Measurements from ENCODE around the gene F11.
A peak's percentile ranks its signal among the peaks of the same experiment; 100 is the strongest.
"Not testable (repeated sequence)": the region's sequence is repeated elsewhere in the genome, so short reads cannot be mapped to it uniquely, and the experiment has no call there.

The F11 gene

DNA sequence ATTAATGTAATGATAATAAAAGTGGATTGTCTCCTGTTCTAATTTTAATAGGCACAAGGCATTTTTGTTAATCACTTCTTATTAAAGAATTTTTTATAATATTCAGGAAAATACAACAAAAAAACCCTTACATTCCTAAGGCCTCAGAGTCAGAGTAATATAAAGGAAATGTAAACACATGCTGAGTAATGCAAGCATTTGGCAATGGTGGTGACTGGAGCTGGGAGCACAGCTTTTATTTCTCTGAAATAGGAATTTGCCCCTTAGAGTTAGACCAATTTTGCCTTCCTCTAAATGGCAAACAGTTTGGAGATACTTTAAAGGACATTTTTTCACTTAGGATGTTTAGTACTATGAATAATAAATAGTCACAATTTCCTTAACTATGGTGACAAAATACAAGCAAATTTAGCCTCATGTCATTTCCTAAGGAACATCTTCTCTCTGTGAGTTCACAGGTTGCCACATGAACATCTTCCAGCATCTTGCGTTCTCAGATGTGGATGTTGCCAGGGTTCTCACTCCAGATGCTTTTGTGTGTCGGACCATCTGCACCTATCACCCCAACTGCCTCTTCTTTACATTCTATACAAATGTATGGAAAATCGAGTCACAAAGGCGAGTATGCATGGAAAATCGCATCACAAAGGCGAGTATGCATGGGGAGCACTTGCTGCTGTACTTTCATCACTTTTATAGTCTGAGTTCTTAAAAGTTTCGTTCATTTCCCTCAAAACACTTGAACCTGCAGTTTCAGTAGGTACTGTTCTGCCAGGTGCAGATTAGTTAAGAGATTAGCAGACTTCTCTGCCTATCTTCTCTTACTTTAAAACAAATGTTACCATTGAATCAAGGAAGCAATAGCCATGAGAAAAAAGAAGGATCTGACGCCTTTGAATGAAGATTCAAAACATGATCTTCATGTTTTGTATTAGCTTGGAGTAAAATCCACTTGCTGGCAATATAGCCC, 15.9 kb upstream of the F11 start:
- FAIRE-seq (no peak), DNase-seq (ENCODE audit: low spot score) (no peak)

DNA sequence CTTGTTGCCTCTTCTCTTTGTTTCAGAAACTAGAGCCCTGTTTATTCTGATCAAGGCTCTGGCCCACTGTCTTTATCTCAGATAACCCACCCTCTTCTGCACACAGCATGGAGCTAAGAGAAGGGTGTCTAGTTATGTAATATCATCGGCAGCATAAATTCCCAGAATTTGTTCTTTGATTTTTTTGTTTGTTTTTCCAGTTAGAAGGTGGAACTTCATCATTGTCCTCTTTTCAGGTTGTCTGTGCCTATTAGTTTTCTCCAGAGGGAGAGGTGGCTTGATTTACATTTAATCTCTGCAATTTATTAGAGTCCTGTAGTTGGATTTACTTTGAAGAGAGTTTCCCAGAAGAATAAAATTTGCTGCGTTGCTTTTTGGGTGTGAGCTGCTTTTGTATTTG, 15.2 kb upstream of the F11 start:
- DNase-seq (ENCODE audit: low spot score) (no peak), FAIRE-seq (no peak)

DNA sequence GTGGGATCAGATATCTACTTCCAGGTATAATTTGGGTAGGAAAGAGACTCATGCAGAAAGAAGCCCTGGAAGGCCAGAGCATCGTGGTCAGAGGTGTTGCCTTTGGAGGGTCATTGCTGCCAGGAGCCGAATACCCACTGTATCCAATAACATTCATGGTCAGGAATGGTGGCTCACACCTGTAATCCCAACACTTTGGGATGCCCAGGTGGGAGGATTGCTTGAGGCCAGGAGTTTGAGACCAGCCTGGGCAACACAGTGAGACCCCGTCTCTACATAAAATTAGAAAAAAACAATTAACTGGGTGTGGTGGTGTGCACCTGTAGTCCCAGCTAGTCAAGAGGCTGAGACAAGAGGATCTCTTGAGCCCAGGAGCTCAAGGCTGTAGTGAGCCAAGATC, 10.9 kb upstream of the F11 start:
- no peak for FAIRE-seq
- no peak for DNase-seq (ENCODE audit: low spot score)

DNA sequence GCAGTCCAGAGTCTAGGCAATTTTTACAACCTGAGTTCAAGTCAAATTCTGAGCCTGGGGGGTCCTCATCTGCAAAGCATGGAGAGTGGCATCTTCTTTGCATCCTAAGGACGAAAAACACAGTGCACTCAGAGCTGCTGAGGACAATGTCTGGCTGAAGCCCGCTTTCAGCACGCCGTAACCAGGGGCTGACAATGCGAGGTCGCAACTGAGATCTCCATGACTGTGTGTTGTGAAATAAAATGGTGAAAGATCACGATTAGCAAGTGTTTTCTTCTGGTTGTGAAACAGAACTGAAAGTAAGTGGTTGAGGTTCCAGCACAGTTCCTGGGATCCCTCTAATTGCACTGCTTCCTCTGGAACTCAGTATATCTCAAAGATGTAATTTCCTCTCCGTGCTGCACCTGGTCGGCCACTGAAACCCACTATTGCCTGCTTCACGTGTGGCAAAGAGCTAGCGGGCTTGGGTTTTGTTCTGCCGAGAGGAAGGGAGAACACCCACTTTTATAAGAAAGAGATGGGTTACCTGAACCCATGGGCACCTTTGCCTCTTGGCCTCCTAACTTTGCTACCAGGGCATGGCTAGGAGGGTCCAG, 7.7 kb upstream of the F11 start:
- FAIRE-seq (no peak), DNase-seq (ENCODE audit: low spot score) (no peak)

DNA sequence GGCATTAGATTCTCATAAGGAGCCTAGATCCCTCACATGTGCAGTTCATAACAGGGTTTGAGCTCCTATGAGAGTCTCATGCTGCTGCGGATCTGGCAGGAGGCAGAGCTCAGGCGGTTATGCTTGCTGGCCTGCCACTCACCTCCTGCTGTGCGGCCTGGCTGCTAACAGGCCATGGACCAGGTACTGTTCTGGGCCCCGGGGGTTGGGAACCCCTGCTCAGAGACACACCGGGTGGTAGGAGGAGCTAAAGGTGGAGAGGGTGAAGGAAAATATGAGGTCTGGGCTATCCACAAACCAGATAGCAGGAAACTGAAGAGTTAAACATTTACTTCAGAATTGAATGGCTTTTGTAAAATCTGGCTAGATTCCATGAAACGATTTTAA, 5.9 kb upstream of the F11 start:
- FAIRE-seq (no peak), DNase-seq (ENCODE audit: low spot score) (no peak)

DNA sequence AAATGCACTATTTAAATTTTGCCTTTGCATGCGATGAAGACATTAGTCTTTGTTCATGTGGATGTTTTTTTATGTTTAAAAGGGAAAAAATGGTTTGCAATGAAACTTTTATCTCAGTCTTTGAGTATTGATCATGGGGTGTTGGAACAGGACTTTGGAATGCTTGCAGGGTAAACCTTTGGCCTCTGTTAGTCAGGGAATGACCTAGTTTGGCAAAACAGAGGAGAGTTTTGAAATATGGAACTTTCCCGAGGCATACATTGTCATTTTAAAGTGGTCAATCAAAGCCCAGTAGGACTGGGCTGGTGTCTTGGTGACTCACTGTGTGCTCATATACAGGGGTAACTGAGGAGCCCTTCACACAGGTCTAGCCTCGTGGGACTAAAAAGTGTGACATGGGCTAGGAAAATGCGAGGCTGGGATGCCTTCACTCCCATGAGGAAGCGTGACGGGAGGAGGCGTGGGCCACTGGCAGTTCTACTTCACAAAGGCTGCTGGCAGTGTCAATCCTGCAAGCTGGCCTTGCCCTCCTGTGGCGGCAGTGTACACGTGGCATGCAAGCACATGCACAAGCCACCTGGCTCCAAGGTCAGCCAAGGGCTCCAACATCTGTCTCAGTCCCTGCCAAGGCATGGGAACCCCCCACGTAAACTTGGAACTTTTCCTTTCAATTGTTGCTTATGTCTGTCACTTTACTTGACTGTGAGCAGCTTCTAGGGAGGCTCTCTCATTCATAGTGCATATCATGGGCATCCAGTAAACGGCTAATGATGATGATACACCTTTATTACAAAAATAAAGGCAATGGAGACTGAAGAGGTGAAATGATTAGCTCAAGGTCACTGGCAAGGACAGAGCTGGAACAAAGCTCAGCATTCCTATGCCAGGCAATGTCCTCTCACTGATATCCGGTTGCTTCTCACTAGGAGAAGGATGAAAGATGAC, 5.2 kb upstream of the F11 start:
- FAIRE-seq: no peak

DNA sequence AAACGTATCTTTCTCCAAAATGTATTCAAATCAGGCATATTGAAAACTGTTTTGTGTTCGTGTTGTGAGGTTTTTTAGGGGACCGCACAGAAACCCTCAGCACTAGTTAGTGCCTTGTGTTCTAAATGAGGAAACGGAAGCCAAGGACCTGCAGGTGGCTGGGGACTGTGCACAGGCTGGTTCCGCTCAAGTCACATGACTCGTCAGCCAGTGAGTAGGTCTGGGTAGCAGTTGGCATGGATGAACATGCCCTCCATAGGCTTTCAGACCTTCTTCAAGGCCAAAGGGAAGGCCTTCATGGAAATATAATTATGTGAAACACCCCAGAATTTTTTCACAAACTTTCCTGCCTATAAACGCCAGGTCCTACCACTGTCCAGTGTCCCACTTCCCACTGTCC, 1.3 kb upstream of the F11 start:
- DNase-seq (ENCODE audit: low spot score): no peak
- FAIRE-seq: no peak

More for the DNA sequence above, 5.2 kb upstream of the F11 start:
- DNase-seq (ENCODE audit: low spot score): no peak

DNA sequence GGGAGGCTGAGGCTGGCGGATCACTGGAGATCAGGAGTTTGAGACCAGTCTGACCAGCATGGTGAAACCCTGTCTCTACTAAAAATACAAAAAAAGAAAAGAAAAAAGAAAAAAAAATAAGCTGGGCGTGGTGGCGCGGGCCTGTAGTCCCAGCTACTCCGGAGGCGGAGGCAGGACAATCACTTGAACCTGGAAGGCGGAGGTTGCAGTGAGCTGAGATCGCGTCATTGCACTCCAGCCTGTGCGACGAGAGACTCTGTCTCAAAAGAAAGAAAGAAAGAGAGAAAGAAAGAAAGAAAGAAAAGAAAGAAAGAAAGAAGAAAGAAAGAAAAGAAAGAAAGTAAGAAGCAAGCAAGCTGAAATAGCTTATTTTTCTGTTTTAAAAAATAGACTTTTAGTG, 739 bp upstream of the F11 start:
- FAIRE-seq; DNase-seq (ENCODE audit: low spot score): not testable (repeated sequence)

DNA sequence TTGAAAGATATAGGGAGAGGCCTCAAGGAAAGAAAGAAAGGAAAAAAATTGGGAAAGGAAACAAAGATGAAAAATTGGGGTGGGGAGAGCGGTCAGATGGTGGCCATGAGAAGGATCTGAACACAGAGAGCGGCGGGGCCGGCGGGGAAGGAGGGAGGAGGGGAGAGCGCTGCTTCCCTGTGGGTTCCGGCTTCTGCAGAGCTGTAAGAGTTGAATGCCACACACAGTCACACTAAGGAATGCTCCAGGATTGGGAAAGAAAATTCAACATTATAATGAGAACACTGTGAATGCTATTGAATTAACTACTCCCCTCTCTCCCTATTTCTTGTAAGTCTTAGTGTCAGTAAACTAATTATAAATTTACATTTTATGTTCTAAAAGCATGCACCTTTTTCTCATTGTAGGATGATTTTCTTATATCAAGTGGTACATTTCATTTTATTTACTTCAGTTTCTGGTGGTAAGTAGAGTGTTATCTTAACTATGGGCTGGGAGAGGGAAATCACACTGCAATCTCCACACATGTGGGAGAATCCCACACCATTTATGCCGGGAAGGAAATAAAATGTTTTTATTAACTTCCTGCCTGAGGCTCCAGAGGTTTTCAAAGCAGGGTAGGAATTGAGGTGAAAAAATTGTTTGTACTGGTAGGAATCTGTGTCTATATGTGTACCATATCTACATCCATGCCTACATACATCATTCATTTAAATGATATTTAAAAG, 904 bp downstream of the F11 start:
- no peak for FAIRE-seq
- no peak for DNase-seq (ENCODE audit: low spot score)

DNA sequence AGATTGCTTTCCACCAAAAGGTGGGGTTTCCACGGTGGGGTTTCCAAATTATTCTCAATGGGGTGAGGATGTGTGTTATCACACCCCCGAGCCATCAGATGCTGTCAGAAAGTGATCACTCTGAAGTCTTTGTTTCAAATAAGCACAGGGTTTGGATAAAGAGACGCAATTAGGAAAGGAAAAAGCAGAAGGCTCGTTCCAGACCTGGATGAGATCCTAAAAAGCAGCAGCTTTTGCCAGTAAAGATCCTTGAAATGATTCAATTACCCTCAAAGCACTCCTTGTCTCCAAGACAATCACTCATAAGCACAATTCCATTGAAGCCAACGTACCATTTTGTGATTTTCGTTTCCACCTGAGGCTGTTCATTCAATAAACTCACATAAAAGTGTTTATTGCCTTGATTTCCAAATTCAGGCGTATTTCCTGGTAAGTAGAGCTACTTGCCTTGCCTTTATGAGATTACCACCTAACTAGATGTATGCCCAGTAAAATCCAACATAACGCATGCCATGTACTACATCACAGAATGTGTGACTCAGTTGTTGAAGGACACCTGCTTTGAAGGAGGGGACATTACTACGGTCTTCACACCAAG, 5.2 kb downstream of the F11 start:
- DNase-seq (ENCODE audit: low spot score) (no peak), FAIRE-seq (no peak)

DNA sequence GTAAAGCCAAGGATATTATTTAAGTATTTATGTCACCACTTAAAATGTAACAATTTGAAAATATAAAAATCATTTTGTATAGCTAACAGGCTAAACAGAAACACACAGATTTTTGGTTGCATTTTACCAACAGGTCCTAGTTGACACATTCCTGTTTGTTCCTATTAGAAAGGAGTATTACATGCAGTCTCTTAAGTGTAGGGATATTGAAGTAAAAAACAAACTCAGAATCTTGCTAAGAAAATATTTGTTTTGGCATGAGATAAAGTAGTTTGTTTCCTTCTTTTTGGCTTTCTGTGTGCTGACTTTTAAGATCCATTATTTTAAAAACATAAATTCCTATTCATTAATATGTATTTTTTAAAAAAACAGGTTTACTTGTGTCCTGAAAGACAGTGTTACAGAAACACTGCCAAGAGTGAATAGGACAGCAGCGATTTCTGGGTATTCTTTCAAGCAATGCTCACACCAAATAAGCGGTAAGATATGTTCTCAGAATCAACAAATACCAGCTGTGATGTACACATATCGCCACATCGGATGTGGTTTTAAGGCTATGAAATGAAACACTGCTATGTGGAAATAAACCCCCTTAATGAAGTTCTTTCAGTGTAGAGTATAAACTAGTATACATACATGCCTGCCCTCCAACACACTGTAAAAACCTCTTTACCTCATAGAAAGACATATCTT, 6.9 kb downstream of the F11 start:
- FAIRE-seq: no peak
- no peak for DNase-seq (ENCODE audit: low spot score)

DNA sequence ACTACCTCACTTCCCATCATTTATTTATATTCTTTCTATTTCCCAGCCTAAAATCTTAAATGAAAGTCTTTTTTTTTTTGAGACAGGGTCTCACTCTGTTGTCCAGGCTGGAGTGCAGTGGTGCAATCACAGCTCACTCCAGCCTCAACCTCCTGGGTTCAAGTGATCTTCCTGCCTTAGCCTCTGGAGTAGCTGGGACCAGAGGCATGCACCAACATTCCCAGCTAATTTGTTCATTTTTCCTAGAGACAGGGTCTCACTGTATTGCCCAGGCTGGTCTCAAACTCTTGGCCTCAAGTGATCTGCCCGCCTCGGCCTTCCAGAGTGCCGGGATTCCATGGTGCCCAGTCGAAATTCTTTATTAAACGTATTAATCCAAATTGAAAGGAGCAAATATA, 7.4 kb downstream of the F11 start:
- not testable (repeated sequence) for DNase-seq (ENCODE audit: low spot score); FAIRE-seq

DNA sequence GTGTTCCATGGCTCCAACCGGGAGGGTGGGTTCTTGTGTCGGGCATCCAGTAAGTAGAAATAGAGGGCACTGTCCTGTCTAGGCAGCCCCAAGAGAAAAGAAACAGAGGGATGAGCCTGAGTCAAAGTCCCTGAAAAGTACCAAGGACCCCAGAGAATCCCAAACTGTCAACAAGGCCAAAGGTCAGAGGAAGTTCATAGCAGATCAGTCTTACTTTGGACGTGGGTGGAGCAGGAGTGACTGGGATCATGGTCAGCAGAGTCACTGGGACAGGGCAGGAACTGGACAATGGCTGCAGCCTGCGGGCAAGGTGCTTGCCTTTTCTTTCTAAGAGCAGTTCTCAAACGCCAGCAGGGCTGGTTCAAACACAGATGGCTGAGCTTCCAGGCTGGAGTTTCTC, 17.3 kb downstream of the F11 start:
- FAIRE-seq (no peak), DNase-seq (ENCODE audit: low spot score) (no peak)

DNA sequence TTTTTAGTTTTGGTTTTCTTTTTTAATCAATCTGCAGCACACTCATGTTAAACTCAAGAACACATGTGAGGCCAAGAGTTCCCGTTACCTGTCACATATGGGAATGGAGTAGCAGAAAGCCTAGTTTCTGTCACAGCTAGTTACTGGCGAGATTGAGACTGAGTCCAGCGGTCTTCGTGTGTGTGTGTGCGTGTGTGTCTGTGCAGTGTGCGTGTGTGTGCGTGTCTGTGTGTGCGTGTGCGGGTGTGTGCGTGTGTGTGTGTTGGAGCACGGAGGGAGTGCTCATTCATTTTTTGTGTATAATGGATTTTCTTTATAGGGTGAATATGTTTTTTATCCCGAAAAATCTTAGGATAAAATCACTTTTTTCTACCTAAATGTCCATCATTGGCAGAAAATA, 19.2 kb downstream of the F11 start:
- DNase-seq (ENCODE audit: low spot score): no peak
- no peak for FAIRE-seq

DNA sequence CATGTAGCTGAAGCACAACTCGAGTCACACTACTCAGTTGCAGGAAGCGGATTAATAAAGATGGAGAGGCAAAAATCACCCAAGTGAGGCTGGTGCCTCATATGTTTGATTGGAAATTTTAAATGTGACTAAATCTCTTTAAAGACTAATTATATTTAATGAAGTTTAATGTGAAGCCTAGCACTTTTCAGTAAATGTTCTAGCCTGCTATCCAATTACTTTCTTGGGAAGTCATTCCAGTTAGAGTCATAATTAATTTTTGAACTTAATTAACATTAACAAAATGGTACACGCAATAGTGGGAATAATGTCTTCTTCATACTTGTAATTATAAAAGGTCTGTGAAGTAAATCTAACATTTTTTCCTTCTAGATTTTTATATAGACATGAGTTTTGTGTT, 20.6 kb downstream of the F11 start:
- no peak for DNase-seq (ENCODE audit: low spot score)
- FAIRE-seq: no peak

DNA sequence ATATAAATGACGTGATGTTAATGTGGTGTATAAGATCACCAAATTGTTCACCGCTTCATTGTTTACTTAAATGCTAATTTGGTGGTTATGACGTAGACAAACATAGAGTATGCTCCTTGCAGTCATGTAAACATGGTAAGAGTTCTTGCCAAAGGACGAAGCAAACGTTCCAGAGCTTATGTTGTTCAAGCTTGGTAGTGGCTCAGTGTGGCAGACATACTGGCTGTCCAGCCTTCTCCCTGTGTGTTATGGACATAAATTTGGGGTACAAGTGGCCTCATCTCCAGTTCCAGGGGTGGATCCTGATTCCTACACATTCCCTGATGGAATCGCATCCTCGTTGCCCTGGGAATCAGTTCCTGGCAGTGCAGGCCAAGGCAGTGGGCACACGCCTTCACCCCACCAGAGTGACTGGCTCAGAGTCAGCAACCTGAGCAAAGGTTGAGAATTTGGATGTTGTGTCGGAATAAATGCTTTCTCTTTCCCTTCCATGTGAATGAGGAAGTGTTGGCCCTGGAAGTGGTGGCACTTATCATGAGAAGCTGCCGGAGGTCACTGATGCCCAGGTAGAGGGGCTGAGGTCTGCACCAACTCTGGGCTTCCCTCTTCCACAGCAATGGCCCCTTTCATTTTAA, 25.4 kb downstream of the F11 start:
- DNase-seq (ENCODE audit: low spot score) (no peak), FAIRE-seq (no peak)

DNA sequence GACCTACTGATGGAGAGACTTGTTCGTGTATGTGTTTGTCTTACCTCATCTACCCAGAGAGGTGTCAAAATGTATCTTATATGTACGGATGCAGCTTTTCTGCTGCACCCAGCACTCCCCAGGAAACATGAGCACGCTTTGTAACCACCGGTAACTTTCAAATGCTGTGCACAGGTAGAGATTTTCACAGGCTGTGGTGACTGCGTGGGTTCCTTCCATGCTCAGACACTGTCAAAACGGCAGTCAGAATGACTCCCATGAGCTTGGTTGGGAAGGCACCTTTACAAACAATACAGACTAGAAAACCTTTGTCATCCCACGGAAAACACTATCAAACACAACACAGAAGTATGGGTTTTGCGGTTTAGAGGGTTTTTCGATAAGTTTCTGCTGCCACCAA, 28.2 kb downstream of the F11 start:
- no peak for FAIRE-seq
- no peak for DNase-seq (ENCODE audit: low spot score)

DNA sequence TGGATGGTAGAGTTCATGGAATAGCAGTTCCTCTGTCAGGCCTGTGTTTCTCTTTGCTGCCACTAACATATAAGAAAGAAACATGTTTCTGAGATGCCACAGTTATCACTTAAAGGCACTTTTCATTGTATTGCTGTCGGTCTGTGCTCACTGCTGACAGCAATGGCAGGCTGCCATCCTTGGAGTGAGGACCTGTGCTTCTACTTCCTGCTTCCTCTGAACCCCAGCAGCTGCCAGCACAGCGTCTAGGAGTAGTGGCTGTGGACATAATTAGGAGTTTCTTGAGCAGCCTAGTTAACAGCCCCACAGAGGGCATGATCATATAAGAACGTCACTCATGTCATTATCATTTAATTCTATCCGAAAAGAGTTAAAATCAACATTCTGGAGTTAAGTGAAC, 30.5 kb downstream of the F11 start:
- DNase-seq (ENCODE audit: low spot score) (no peak), FAIRE-seq (no peak)

DNA sequence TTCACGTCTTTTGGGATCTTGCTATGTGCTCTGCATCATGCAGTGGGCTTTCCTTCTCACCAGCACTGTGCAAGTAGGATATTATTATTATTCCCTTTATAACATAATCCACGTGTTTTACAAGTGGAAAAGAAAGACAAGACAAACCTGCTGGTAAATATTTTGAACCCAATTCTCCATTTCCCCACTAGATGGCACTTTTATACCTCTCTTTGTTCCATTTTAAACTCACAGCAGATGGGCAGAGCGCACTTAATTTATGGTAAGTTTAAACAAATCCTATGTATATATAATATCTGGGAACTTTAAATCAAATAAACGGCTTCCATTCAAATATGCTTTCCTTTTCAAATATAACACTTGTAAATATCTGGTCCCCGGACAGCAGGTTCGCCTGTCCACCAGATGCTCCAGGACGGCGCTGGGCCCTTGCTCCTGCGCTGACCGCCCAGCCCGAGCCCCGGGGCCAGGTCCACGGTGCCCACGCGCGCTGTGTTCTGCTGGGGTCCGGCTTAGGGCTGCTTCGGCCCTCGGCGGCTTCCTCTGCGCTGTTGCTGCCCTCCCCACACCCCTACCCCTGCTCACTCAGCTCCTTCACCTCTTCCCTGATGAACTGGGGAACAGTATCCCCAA, 31.1 kb downstream of the F11 start:
- FAIRE-seq (no peak), DNase-seq (ENCODE audit: low spot score) (peak; percentile 34)
